DND-41 (cell line): ENCODE results near the gene SPTLC3.

Experiments
- EZH2 ChIP-seq: IDR thresholded peaks from 3 replicates; pipeline ENCODE4 v1.6.1; 2012; ENCODE audit warnings: borderline replicate concordance, low read depth, mild to moderate bottlenecking, moderate library complexity, low read length, inconsistent platforms; ENCODE audit not compliant: severe bottlenecking
- TF ChIP-seq, protein P1 (sequence below): IDR thresholded peaks from 2 replicates; pipeline ENCODE4 v1.5.1; 2012; ENCODE audit warnings: borderline replicate concordance, low read length, moderate library complexity, mild to moderate bottlenecking; ENCODE audit not compliant: poor library complexity, severe bottlenecking; ENCODE audit errors: extremely low read depth

DNA sequence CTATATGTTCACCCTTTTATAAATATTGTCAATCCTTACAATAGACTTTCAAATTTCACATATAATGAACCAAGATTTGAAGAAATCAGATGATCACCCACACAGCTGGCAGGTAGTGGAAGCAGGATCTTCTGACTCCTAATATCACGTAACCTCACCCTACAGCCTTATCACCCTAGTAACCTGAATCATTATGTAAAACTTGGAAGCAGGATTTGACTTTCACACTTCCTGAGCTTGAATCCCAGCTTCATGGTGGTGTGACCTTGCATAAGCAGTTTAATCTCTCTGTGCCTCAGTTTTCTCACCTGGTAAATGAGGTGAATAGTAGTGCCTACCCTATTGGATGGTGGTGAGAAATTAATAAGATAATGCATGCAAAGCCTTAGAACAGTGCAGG lies 16.4 kb downstream of the SPTLC3 start:
- TF ChIP-seq, protein P1, sequence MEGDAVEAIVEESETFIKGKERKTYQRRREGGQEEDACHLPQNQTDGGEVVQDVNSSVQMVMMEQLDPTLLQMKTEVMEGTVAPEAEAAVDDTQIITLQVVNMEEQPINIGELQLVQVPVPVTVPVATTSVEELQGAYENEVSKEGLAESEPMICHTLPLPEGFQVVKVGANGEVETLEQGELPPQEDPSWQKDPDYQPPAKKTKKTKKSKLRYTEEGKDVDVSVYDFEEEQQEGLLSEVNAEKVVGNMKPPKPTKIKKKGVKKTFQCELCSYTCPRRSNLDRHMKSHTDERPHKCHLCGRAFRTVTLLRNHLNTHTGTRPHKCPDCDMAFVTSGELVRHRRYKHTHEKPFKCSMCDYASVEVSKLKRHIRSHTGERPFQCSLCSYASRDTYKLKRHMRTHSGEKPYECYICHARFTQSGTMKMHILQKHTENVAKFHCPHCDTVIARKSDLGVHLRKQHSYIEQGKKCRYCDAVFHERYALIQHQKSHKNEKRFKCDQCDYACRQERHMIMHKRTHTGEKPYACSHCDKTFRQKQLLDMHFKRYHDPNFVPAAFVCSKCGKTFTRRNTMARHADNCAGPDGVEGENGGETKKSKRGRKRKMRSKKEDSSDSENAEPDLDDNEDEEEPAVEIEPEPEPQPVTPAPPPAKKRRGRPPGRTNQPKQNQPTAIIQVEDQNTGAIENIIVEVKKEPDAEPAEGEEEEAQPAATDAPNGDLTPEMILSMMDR: no peak
- no peak for TF ChIP-seq EZH2
